Measurements from ENCODE around the gene CPT1A.

The CPT1A gene

GRCh38 chr11:68704887-68705286 lies 136.8 kb downstream of the CPT1A start:
- TF ChIP-seq CTCF (conservative IDR thresholded peaks at IDR 0.05; ENCODE audit: low read depth, low read length): no peak
- Histone ChIP-seq H3K36me3 (ENCODE audit: insufficient read depth) (no peaks in the 10 kb centered on the region), H3K79me2 (ENCODE audit: insufficient read depth, low read depth) (no peaks in the 10 kb centered on the region), H3K4me3 (IDR thresholded peaks at IDR 0.05; ENCODE audit: insufficient read depth, low read depth, low read length) (no peak overlapping the region), H2AFZ (ENCODE audit: low read depth) (no peak overlapping the region), H3K27me3 (ENCODE audit: insufficient read depth, low read depth) (no peaks in the 10 kb centered on the region; the same call in 1 of the 2 replicates), H4K20me1 (ENCODE audit: insufficient read depth) (no peaks in the 10 kb centered on the region), H3K4me1 (ENCODE audit: low read depth, poor library complexity, severe bottlenecking) (no peaks in the 10 kb centered on the region), H3K4me2 (no peak overlapping the region), H3K9ac (no peak overlapping the region), H3K27ac (no peak overlapping the region)
